GM12872 (cell line): ENCODE results near the gene GRIK4.

Source experiments
- CTCF ChIP-seq: IDR thresholded peaks from 3 replicates; pipeline ENCODE4 v1.5.1; 2011; ENCODE audit warnings: low read depth, mild to moderate bottlenecking, low read length, moderate library complexity; ENCODE audit not compliant: insufficient read depth

Gene GRIK4

DNA sequence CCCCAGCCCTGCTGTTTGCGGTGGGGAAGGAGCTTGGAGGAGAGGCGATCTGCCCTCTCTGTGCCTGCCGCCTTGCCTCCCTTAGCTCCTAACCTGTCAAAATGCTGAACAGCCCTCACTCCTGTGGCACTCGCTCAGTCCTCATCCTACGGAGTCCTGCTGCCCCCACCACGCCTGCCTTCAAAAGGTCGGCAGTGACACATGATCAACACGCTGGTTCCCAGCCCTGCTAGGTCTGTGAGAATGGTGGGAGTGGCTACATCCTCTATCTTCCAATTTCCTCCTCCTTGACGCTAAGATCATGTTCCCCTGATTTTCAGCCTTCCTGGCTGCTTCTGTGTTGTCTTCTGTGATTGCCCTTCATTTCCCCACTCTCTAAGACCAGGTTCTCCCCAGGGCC lies 392.1 kb downstream of the GRIK4 start:
- no peak for TF ChIP-seq CTCF

- no peak for TF ChIP-seq CTCF
These were observed 392.6 kb downstream of the GRIK4 start for GRCh38 chr11:120904116-120904515.

GRCh38 chr11:120906766-120907165 lies 395.2 kb downstream of the GRIK4 start:
- no peak for TF ChIP-seq CTCF

- TF ChIP-seq CTCF, result no peak
These were observed 396.4 kb downstream of the GRIK4 start for GRCh38 chr11:120907971-120908370.

GRCh38 chr11:120908461-120909181 lies 397.1 kb downstream of the GRIK4 start:
- no peak for TF ChIP-seq CTCF

GRCh38 chr11:120909676-120910416 lies 398.3 kb downstream of the GRIK4 start:
- TF ChIP-seq CTCF, result no peak

- no peak for TF ChIP-seq CTCF
These were observed 400.4 kb downstream of the GRIK4 start for GRCh38 chr11:120911943-120912342.
